B cell (primary cell): ENCODE measurements around the gene ANKLE1. TPM values are rescaled to one million over a fixed set of nuclear protein-coding genes. Genes with fewer than 3 reads are reported as not detected.

Experiments used
- ATAC-seq: fragments of 200-7000 bp; cut with Tn5 transposase; one replicate; pipeline ENCODE4 v1.10.0; 2021; ENCODE audit warnings: low read depth, mild to moderate bottlenecking, moderate number of reproducible peaks, moderate library complexity
- CTCF ChIA-PET: fragments of 350-600 bp; sonication (Branson Sonifier 250); formaldehyde crosslinking; loops from one replicate; lab custom pipeline; 2021; ENCODE audit warnings: antibody characterized with exemption, inconsistent platforms; lab: Charles Lee
- POLR2A ChIA-PET: fragments of 350-600 bp; sonication (Branson Sonifier 250); formaldehyde crosslinking; loops from one replicate; lab custom pipeline; 2021; ENCODE audit warnings: antibody characterized with exemption; lab: Charles Lee
- DNase-seq: peaks from one replicate; pipeline ENCODE4 v3.0.0; 2013
- H2AFZ ChIP-seq: 2 replicates; pipeline ENCODE4 v1.6.1; 2012; ENCODE audit warnings: mild to moderate bottlenecking, low read depth, low read length; ENCODE audit not compliant: insufficient read depth, poor library complexity, severe bottlenecking
- H3K27ac ChIP-seq, 2 donors: 1 replicate in 1 of 2; 2 replicates in 1 of 2; pipeline ENCODE4 v1.5.1; 2012 to 2013; ENCODE audit warnings: low read length in 2 of 2, mild to moderate bottlenecking in 2 of 2, moderate library complexity in 1 of 2
- H3K27me3 ChIP-seq, 4 experiments: fragments of 200-600 bp in 1 of 4; sonication (generic) in 1 of 4; replicated peaks in 1 of 4; 1 replicate in 2 of 4; 2 replicates in 2 of 4; pipeline versions ENCODE4 v1.6.1 to v1.7.0; 2013 to 2016; ENCODE audit warnings: low read length in 3 of 4, mild to moderate bottlenecking in 2 of 4, mixed read lengths in 1 of 4, moderate library complexity in 1 of 4; ENCODE audit not compliant: insufficient read depth in 4 of 4, control insufficient read depth in 3 of 4; ENCODE audit errors: control extremely low read depth in 1 of 4
- H3K36me3 ChIP-seq, 2 experiments: replicated peaks in 1 of 2; 1 replicate in 1 of 2; 2 replicates in 1 of 2; pipeline versions ENCODE4 v1.6.1 to v1.7.1; 2013; ENCODE audit warnings: low read length in 1 of 2; ENCODE audit not compliant: insufficient read depth in 2 of 2, control insufficient read depth in 1 of 2; ENCODE audit errors: control extremely low read depth in 1 of 2, extremely low read depth in 1 of 2
- H3K4me1 ChIP-seq, 2 donors: fragments of 200-600 bp in 1 of 2; sonication (generic) in 1 of 2; 1 replicate in 1 of 2; 2 replicates in 1 of 2; pipeline versions ENCODE4 v1.5.1 to v1.6.1; 2013 to 2017; ENCODE audit warnings: low read length in 2 of 2; ENCODE audit not compliant: control insufficient read depth in 2 of 2, insufficient read depth in 2 of 2
- H3K4me2 ChIP-seq: replicated peaks from 2 replicates; pipeline ENCODE3; 2012; ENCODE audit warnings: mild to moderate bottlenecking, low read depth, low read length; ENCODE audit not compliant: poor library complexity, severe bottlenecking
- H3K4me3 ChIP-seq, 5 experiments: fragments of 200-600 bp in 1 of 5; sonication (generic) in 1 of 5; 1 replicate in 3 of 5; 2 replicates in 2 of 5; pipeline versions ENCODE4 v1.5.1 to v1.7.0; 2011 to 2016; ENCODE audit warnings: low read length in 4 of 5, mild to moderate bottlenecking in 4 of 5, low read depth in 2 of 5, control low read depth in 1 of 5, moderate library complexity in 1 of 5; ENCODE audit not compliant: insufficient read depth in 1 of 5; ENCODE audit errors: control extremely low read depth in 1 of 5, extremely low read depth in 1 of 5
- H3K79me2 ChIP-seq: fragments of 200-600 bp; sonication (generic); one replicate; pipeline ENCODE4 v1.6.0; 2016; ENCODE audit warnings: low read length; ENCODE audit not compliant: control insufficient read depth, insufficient read depth
- H3K9ac ChIP-seq: fragments of 200-600 bp; sonication (generic); 2 replicates; pipeline ENCODE4 v1.6.1; 2017; ENCODE audit warnings: mild to moderate bottlenecking, low read length, moderate library complexity
- H3K9me3 ChIP-seq, 3 donors: one replicate each; pipeline versions ENCODE4 v1.6.1 to v1.7.1; 2013; ENCODE audit warnings: low read length in 2 of 3; ENCODE audit not compliant: control insufficient read depth in 2 of 3, insufficient read depth in 1 of 3; ENCODE audit errors: control extremely low read depth in 1 of 3
- H4K20me1 ChIP-seq: 2 replicates; pipeline ENCODE4 v1.6.0; 2012; ENCODE audit warnings: mild to moderate bottlenecking, low read length; ENCODE audit not compliant: insufficient read depth, control insufficient read depth, poor library complexity, severe bottlenecking
- H3K27ac Mint-ChIP-seq: one replicate; pipeline ENCODE4 v1.8.0; 2021; ENCODE audit warnings: mixed read lengths
- H3K27me3 Mint-ChIP-seq: one replicate; pipeline ENCODE4 v1.8.0; 2021; ENCODE audit warnings: mixed read lengths
- H3K4me1 Mint-ChIP-seq: one replicate; pipeline ENCODE4 v1.8.0; 2021; ENCODE audit warnings: mixed read lengths
- H3K4me3 Mint-ChIP-seq: one replicate; pipeline ENCODE4 v1.8.0; 2021; ENCODE audit warnings: mixed read lengths
- H3K9me3 Mint-ChIP-seq: one replicate; pipeline ENCODE4 v1.8.0; 2022; ENCODE audit warnings: mixed read lengths; ENCODE audit not compliant: insufficient read depth
- CTCF ChIP-seq: fragments of 200-600 bp; IDR thresholded peaks from one replicate; pipeline ENCODE4 v1.8.0; 2022; ENCODE audit warnings: antibody characterized with exemption, mild to moderate bottlenecking
- EZH2 ChIP-seq: IDR thresholded peaks from 2 replicates; pipeline ENCODE4 v1.6.1; 2012; ENCODE audit warnings: borderline replicate concordance, low read depth, mild to moderate bottlenecking, moderate library complexity, low read length; ENCODE audit not compliant: insufficient read depth, poor library complexity, severe bottlenecking
- WGBS: methylation state at CpG from one replicate; pipeline ENCODE4 v1.1.5; 2013; ENCODE audit warnings: missing lambda C conversion rate; ENCODE audit not compliant: insufficient coverage; 5-methylcytosine and 5-hydroxymethylcytosine counted together
- intact Hi-C: fragments of 100-400 bp; cut with micrococcal nuclease; formaldehyde crosslinking; loops from one replicate; pipeline ENCODE4 v1.10.0; 2022
- polyA plus RNA-seq: library from polyadenylated mRNA; depleted of rRNA; stranded (reverse); fragments of >200 nt; gene quantifications from 2 replicates; pipeline ENCODE4 v1.2.3, GENCODE V29; 2012
- total RNA-seq, 2 donors: library from RNA; stranded (reverse); fragments of 120-200 nt in 1 of 2; gene quantifications; 1 replicate in 1 of 2; 2 replicates in 1 of 2; pipeline versions ENCODE4 v1.2.3 to v1.2.4, GENCODE V29; 2013 to 2022

ANKLE1 gene
- total and polyA plus RNA-seq, 2 donors (not counting 1 experiment from before 2014, with no cell fraction given) = 6.2 to 7.6 TPM

GRCh38 chr19:17325881-17326594 is 44.3 kb downstream of the ANKLE1 start:
- Mint-ChIP-seq H3K4me1 (peaks cover 13% of the 10 kb centered on the region), H3K27me3 (peaks cover 6% of the 10 kb centered on the region), H3K4me3 (no peak overlapping the region), H3K27ac (no peak overlapping the region), H3K9me3 (no peaks in the 10 kb centered on the region)
- no peak for TF ChIP-seq CTCF
- TF ChIP-seq EZH2 = no peak
- H3K9ac ChIP-seq = no peak overlapping the region
- H4K20me1 ChIP-seq = peaks cover 8% of the 10 kb centered on the region
- 97% methylated on average over 12 of the region's 17 CpGs for WGBS
- DNase-seq (no peak), ATAC-seq (no peak)
- no peak overlapping the region for H2AFZ ChIP-seq
- intact Hi-C loops = no loop called here
- H3K9me3 ChIP-seq = no peaks in the 10 kb centered on the region
- no peak overlapping the region for H3K4me2 ChIP-seq
- CTCF ChIA-PET = no interaction called here
- peaks cover 0 to 14% (median 1%) of the 10 kb centered on the region in 4 experiments for H3K27me3 ChIP-seq
- no peak overlapping the region for H3K4me3 ChIP-seq
- H3K27ac ChIP-seq = no peak overlapping the region
- POLR2A ChIA-PET = no interaction called here
- peaks cover 13 to 17% of the 10 kb centered on the region in 2 donors for H3K4me1 ChIP-seq
- no peaks in the 10 kb centered on the region for H3K36me3 ChIP-seq
- H3K79me2 ChIP-seq = no peaks in the 10 kb centered on the region

DNA sequence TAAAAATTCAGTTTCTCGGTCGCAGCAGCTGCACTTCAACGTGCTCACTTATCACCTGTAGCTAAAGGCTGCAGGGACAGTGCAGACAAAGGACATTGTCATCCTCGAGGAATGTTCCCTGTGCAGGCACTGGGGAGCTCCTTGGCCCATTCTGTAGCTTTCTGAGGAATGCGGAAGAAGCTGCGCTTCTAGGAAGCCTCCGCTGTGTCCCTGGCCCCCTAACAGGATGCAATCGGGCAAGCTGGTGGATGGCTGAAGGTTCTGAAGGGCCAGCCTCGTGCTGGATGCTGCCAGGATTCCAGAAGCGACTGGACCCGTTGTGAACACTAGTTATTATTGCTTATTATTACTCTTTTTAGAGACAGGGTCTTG is 44.9 kb downstream of the ANKLE1 start:
- POLR2A ChIA-PET = no interaction called here
- Histone ChIP-seq H3K79me2 (no peaks in the 10 kb centered on the region), H3K36me3 (no peaks in the 10 kb centered on the region), H3K9ac (no peak overlapping the region), H3K4me3 (no peak overlapping the region), H3K4me2 (no peak overlapping the region), H3K27ac (no peak overlapping the region), H4K20me1 (peaks cover 8% of the 10 kb centered on the region), H3K4me1 (peaks cover 13 to 17% of the 10 kb centered on the region in 2 donors), H2AFZ (no peak overlapping the region), H3K27me3 (peaks cover 0 to 19% (median 1%) of the 10 kb centered on the region in 4 experiments), H3K9me3 (no peaks in the 10 kb centered on the region)
- 91% methylated on average over 8 of the region's 11 CpGs for WGBS
- H3K27me3 Mint-ChIP-seq = peaks cover 6% of the 10 kb centered on the region
- no peak overlapping the region for H3K4me3 Mint-ChIP-seq
- DNase-seq = no peak
- intact Hi-C loops = no loop called here
- no peak for ATAC-seq
- CTCF ChIA-PET = no interaction called here
- TF ChIP-seq EZH2 (no peak), CTCF (no peak)
- no peaks in the 10 kb centered on the region for H3K9me3 Mint-ChIP-seq
- no peak overlapping the region for H3K27ac Mint-ChIP-seq
- H3K4me1 Mint-ChIP-seq = peaks cover 13% of the 10 kb centered on the region
